Vagina (tissue), 2 donors: ENCODE data around the gene OR3A3. TPM values are rescaled to one million over a fixed set of nuclear protein-coding genes. Genes with fewer than 3 reads are reported as not detected.
"Not testable (repeated sequence)": the region's sequence is repeated elsewhere in the genome, so short reads cannot be mapped to it uniquely, and the experiment has no call there.

Experiments
- DNase-seq, 2 donors: peaks; one replicate each; pipeline ENCODE4 v3.0.0-alpha.2; 2017; ENCODE audit errors: extremely low spot score in 2 of 2
- H3K27ac ChIP-seq: fragments of 200-600 bp; sonication (generic); one replicate; pipeline ENCODE4 v1.5.1; 2019
- H3K27me3 ChIP-seq: fragments of 200-600 bp; sonication (generic); one replicate; pipeline ENCODE4 v1.5.1; 2019
- H3K36me3 ChIP-seq, 2 donors: fragments of 200-600 bp; sonication (generic); one replicate each; pipeline ENCODE4 v1.5.1; 2017 to 2019
- H3K4me1 ChIP-seq: fragments of 200-600 bp; sonication (generic); one replicate; pipeline ENCODE4 v1.5.1; 2019
- H3K4me3 ChIP-seq, 2 donors: fragments of 200-600 bp; sonication (generic); 1 replicate in 1 of 2; 2 replicates in 1 of 2; pipeline ENCODE4 v1.5.1; 2016 to 2019
- H3K9me3 ChIP-seq: fragments of 200-600 bp; sonication (generic); one replicate; pipeline ENCODE4 v1.5.1; 2019
- CTCF ChIP-seq, 3 experiments: fragments of 450-650 bp in 2 of 3; fragments of 200-600 bp in 1 of 3; sonication (generic) in 1 of 3; IDR thresholded peaks; one replicate each; pipeline ENCODE4 v1.5.1; 2017 to 2019; ENCODE audit warnings: antibody characterized with exemption in 3 of 3, mild to moderate bottlenecking in 2 of 3, moderate library complexity in 2 of 3
- POLR2A ChIP-seq, 2 donors: fragments of 450-650 bp; IDR thresholded peaks; one replicate each; pipeline ENCODE4 v1.6.1; 2017; ENCODE audit warnings: antibody characterized with exemption in 2 of 2, mild to moderate bottlenecking in 2 of 2, moderate library complexity in 2 of 2
- POLR2AphosphoS5 ChIP-seq, 2 donors: sonication (generic); formaldehyde crosslinking; IDR thresholded peaks; one replicate each; pipeline ENCODE4 v1.9.0; 2017; ENCODE audit warnings: antibody characterized with exemption in 2 of 2, mild to moderate bottlenecking in 2 of 2, low read depth in 1 of 2; ENCODE audit not compliant: insufficient read depth in 1 of 2
- intact Hi-C: fragments of 100-400 bp; cut with DNase I; formaldehyde crosslinking; loops from one replicate; pipeline ENCODE4 v1.15.1; 2023
- total RNA-seq: library from RNA; depleted of rRNA; stranded (reverse); fragments of >200 nt; gene quantifications from one replicate; pipeline ENCODE4 v1.2.3, GENCODE V29; 2016

The OR3A3 gene
- total RNA-seq, 1 donor from 2014 or later, result not detected

GRCh38 chr17:3447625-3448024, 36.5 kb downstream of the OR3A3 start:
- Histone ChIP-seq H3K4me3 (no peak overlapping the region), H3K27me3 (no peaks in the 10 kb centered on the region), H3K27ac (no peak overlapping the region), H3K4me1 (no peaks in the 10 kb centered on the region), H3K36me3 (no peaks in the 10 kb centered on the region), H3K9me3 (no peaks in the 10 kb centered on the region)
- intact Hi-C loops, result no loop called here
- TF ChIP-seq POLR2AphosphoS5 (IDR thresholded peaks at IDR 0.05; ENCODE audit: insufficient read depth in 1 of 2, low read depth in 1 of 2) (no peak), CTCF (IDR thresholded peaks at IDR 0.05) (no peak), POLR2A (IDR thresholded peaks at IDR 0.05) (no peak)
- DNase-seq, result no peak

GRCh38 chr17:3448059-3448665, 37.0 kb downstream of the OR3A3 start:
- DNase-seq, result no peak
- Histone ChIP-seq H3K4me3 (no peak overlapping the region), H3K27ac (no peak overlapping the region), H3K9me3 (no peaks in the 10 kb centered on the region), H3K27me3 (no peaks in the 10 kb centered on the region), H3K4me1 (no peaks in the 10 kb centered on the region), H3K36me3 (no peaks in the 10 kb centered on the region)
- intact Hi-C loops, result no loop called here
- TF ChIP-seq POLR2AphosphoS5 (IDR thresholded peaks at IDR 0.05; ENCODE audit: insufficient read depth in 1 of 2, low read depth in 1 of 2), result no peak
- TF ChIP-seq CTCF (IDR thresholded peaks at IDR 0.05), result no peak
- no peak for TF ChIP-seq POLR2A (IDR thresholded peaks at IDR 0.05)

- DNase-seq, H3K9me3 ChIP-seq, H3K4me3 ChIP-seq, H3K27ac ChIP-seq, intact Hi-C loops, H3K4me1 ChIP-seq, H3K36me3 ChIP-seq, H3K27me3 ChIP-seq: not testable (repeated sequence)
These were observed 55.2 kb downstream of the OR3A3 start for GRCh38 chr17:3466355-3466754.

GRCh38 chr17:3469529-3469928, 58.4 kb downstream of the OR3A3 start:
- intact Hi-C loops, result no loop called here
- H3K9me3 ChIP-seq, result no peaks in the 10 kb centered on the region
- no peaks in the 10 kb centered on the region for H3K27me3 ChIP-seq
- no peak overlapping the region for H3K27ac ChIP-seq
- H3K36me3 ChIP-seq, result no peaks in the 10 kb centered on the region
- no peak overlapping the region for H3K4me3 ChIP-seq
- DNase-seq, result no peak
- peaks cover 8% of the 10 kb centered on the region for H3K4me1 ChIP-seq
- TF ChIP-seq CTCF (IDR thresholded peaks at IDR 0.05) (no peak), POLR2A (IDR thresholded peaks at IDR 0.05) (no peak), POLR2AphosphoS5 (IDR thresholded peaks at IDR 0.05; ENCODE audit: insufficient read depth in 1 of 2, low read depth in 1 of 2) (no peak)

GRCh38 chr17:3471599-3471998, 60.4 kb downstream of the OR3A3 start, which contains the start of gene SPATA22:
SPATA22 (minus strand) TSS chr17:3471819; CDS start chr17:3469325, 2,494 bp downstream.
- no peak for DNase-seq
- Histone ChIP-seq H3K9me3 (no peaks in the 10 kb centered on the region), H3K4me1 (peaks cover 26% of the 10 kb centered on the region), H3K4me3 (no peak within 1 kb of the TSS), H3K36me3 (no peaks in the 10 kb centered on the region), H3K27ac (no peak within 1 kb of the TSS), H3K27me3 (no peaks in the 10 kb centered on the region)
- no peak for TF ChIP-seq CTCF (IDR thresholded peaks at IDR 0.05)
- TF ChIP-seq POLR2A (IDR thresholded peaks at IDR 0.05), result no peak
- no peak for TF ChIP-seq POLR2AphosphoS5 (IDR thresholded peaks at IDR 0.05; ENCODE audit: insufficient read depth in 1 of 2, low read depth in 1 of 2)
- intact Hi-C loops, result no loop called here
